ENCODE measurements around the gene BDP1.

DNA sequence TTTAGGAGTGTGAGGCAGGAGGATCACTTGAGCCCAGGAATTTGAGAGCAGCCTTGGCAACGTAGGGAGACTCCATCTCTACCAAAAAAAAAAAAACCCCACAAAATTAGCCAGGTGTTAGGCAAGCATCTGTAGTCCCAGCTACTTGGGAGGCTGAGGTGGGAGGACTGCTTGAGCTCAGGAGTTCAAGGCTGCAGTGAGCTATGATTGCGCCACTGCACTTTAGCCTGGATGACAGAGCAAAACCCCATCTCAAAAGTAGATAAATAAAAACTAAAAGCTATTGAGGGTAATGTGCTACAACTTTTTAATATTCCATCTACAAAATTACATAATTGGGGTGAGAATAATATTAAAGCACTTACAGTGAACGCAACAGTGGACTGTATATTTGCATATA, 5.9 kb downstream of the BDP1 start:
- TF ChIP-seq, protein P1, sequence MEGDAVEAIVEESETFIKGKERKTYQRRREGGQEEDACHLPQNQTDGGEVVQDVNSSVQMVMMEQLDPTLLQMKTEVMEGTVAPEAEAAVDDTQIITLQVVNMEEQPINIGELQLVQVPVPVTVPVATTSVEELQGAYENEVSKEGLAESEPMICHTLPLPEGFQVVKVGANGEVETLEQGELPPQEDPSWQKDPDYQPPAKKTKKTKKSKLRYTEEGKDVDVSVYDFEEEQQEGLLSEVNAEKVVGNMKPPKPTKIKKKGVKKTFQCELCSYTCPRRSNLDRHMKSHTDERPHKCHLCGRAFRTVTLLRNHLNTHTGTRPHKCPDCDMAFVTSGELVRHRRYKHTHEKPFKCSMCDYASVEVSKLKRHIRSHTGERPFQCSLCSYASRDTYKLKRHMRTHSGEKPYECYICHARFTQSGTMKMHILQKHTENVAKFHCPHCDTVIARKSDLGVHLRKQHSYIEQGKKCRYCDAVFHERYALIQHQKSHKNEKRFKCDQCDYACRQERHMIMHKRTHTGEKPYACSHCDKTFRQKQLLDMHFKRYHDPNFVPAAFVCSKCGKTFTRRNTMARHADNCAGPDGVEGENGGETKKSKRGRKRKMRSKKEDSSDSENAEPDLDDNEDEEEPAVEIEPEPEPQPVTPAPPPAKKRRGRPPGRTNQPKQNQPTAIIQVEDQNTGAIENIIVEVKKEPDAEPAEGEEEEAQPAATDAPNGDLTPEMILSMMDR (IDR thresholded peaks at IDR 0.05; ENCODE audit: borderline replicate concordance, extremely low read depth, low read length, poor library complexity, severe bottlenecking) = no peak
- TF ChIP-seq EZH2 (IDR thresholded peaks at IDR 0.05; ENCODE audit: borderline replicate concordance, low read depth, low read length, severe bottlenecking) = no peak
